GM19455 (cell line): Measurements from ENCODE around the gene RFTN1.

Source experiments
- ATAC-seq: cut with Tn5 transposase; IDR thresholded peaks from one replicate; pipeline ENCODE4 v1.9.1; 2021; ENCODE audit not compliant: unreplicated experiment

Gene RFTN1

DNA sequence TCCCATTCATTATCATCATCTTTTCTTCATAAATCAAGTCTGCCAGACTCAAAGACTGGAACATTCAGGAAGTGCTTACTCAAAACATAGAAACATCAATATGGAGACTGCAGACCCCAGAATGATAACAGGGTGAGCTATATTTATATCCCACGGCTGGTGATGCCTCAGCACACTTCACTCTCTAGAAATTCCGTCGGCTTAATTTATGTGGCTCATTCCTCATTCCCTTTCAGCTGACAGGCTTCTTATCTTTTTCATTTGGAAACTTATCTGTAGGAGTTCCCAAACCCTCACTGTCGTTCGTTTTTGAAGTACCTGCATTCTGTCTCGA, 45.5 kb downstream of the RFTN1 start:
- ATAC-seq = no peak

DNA sequence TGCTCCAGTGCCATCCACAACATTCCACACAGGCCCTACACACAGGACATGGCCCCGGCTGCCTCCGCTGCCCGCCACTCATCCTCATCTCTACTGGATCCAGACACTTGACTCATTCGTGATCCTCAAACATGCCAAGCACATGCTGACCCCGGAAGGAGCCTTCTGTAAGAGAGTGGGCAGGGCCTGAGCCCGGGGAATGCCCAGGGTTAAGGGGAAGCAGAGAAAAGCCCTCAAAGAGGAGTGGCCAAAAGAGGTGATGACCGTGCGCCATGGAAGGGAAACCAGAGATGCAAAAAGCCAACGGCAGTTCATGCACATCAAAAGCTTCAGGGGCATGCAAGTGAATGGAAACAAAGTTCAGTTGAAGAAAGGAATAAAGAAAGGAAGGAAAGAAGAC, 46.1 kb downstream of the RFTN1 start:
- ATAC-seq = peak; percentile 74

DNA sequence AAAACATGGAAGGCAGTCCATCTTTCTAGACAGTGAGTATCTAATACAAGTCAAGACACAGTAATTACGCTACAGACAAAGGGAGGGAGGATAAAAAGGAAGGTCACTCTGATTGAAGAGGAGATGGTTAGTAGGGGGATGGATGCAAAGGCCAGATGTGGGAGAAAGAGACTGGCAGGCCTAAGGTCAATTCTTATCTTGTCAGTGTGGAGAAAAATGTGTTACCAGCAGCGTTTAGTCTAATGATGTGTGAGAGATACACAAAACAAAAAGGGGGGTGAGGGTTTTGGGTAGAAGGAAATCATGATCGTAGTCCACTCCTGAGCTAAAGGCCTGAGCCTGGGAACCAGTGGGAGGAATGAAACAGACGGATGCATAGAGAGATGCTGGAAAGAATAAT, 46.7 kb downstream of the RFTN1 start:
- ATAC-seq = no peak

DNA sequence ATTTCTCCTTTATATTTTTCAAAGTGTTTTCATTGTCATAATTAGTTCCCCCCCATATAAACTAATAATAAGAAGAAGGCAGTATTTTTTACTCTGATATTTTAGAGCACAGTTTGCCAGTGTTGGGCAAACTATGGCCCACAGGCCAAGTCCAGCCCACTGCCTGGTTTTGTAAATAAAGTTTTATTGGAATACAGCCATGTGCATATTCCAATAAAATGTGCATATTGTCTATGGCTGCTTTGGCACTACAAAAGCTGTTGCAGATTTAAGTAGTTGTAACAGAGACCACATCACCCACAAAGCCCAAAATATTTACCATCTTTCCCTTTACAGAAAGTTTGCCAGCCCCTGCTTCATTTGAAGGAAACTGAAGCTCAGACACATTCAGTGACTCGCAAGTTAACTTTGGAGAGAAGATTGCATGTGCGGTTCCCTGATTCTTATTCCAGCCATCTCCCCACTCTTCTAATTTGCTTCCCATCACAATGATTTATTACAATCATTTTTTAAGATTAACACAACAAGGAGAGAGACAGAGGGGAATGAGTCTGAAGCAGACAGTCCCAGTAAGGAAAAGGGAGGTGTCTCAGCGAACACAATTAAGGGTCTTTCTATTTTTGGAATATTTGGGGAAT, 48.9 kb downstream of the RFTN1 start:
- ATAC-seq = no peak

DNA sequence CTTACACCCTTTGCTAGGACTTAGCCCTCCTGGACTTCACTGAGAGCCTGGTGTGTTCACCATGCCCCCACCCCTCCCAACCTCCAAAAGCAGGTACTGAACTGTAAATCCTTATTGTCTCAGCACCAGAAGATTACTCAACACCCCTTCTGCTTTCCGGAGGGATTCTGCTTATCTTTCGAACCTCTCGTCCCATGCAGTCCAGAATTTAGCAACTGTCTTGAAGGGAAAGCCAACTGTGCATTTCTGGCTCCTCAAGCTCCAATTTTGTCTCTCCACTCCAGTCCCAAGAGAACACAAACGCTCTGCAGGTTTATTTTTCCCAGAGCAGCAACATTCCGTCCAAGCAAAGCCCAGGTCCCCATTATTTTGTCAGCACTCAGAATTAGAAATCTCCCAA, 49.6 kb downstream of the RFTN1 start:
- no peak for ATAC-seq

DNA sequence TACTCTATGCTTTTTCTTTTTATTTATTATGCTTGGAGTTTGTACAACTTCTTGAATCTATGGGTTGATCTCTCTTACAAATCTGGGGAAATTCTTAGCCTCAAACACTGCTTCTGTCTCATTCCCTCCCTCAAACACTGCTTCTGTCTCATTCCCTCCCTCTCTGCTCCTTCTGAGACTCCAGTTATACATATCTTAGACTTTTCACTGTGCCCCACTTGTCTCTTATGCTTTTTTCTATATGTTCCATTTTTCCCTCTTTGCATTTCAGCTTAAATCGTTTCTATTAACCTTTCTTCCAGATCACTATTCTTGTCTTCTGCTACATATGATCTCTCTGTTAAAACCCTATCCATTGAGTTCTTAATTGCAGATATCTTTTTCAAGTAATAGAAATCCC, 50.4 kb downstream of the RFTN1 start:
- ATAC-seq = no peak

DNA sequence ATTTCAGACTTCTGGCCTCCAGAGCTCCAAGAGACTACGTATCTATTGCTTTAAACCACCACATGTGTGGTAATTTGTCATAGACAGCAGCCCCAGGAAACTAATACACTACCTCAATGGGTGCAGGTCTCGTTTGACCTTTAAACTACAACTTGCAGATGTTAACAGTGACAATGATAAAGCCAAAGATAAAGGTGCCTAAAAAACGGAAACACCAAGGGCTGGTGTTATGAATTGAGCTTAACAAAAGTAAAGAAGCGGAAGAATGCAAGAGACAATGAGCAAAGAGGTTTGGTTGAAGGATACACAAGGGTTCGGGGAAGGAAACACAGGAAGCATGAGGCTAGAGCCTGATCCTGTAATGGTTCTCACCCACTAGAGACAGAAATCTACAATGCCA, 50.8 kb downstream of the RFTN1 start:
- ATAC-seq = no peak

DNA sequence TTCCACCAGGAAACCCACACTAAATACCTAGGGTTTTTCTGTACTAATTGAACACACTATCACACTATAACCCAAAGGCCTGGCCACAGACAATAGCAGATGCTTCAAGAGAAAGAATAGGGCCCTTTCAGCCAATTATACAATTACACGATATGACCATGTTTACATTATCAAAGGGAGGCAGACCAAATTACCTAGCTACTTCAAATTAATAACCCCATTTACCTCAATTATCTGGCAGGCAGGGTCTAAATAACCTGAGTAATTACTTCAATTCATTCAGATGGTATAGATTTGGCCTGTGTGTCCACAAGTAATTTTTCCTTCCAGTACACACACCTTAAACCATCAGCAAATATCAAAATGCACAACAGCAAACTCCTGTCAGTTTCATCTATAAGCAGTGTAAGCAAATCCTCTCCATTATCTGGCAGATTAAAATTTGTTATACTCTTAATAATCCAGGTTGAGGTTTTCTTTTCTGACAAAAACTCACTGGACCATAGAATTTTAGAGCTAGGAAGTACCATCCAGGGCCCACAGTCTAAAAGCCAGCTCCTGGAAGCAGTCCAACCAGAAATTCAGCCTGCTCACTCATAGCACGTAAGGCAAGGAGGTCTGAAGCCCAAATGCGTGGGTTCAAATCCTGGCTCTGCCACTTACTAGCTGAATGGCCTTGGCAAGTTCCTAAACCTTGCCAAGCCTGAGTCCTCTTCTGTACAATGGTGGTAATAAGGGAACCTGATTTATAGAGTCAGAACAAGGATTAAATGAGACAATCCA, 51.8 kb downstream of the RFTN1 start:
- no peak for ATAC-seq

DNA sequence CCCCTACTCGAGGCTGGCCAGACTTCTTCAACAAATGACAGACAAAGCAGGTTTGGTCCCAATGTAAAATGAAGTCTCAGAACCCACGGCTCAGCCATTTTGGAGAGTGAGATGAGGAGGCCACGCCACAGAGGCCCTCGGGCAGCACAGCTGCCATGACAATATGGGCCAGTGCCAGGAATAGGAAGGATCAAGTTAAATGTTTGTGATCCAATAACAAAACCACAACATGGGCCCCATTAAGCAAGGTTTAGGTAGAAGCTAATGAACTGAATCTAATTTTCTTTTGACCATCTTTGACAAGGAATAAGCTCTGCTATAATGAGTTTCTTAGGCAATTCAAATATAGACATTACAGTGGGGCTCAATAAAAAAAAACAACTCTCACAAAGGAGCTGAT, 52.6 kb downstream of the RFTN1 start:
- no peak for ATAC-seq

DNA sequence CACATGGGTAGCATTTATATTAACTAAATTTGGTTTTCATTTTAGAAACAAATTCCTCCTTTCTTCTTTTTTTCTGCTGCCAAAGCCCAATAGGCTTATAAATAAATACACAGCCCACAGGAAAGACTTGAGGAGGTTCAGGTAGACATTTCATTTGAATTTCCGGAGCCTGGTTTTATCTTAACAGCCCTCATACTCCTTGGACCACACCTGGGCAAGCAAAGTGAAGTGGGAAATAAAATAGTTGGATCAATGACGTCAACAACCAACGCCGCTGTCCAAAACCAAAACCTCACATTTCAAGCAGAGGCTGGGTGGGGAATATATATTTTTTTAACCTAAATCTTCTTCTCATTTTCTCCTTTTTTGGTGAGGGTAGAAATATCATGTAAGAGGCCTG, 53.2 kb downstream of the RFTN1 start:
- no peak for ATAC-seq

DNA sequence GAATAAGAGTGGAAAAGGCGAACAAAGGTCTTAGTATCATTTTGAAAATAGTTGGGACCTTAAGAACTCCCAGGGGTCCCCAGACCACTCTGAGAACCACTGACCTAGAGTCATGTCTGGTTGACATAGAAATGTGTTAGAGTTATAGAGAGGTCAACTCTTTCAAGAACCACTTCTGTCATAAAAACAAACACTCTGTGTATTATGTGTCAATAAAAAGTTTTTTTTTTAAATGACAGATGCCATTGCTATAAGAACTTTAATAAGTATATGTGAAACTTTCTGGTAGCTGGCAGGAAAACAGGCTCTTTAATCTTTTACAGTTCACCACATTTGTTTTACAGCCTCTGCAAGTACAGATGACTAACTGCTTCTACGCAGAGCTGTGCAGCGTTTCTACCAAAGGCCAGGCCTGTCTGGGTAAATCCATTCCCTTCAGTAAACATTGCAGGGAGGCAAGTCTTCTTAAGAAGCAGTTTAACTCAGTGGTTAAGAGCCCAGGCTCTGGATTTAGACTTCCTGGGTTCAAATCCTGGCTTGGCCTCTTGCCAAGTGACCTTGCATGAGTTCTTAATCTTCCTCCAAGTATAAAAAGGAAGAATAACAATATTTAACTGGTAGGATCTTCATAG, 56.6 kb downstream of the RFTN1 start:
- no peak for ATAC-seq

DNA sequence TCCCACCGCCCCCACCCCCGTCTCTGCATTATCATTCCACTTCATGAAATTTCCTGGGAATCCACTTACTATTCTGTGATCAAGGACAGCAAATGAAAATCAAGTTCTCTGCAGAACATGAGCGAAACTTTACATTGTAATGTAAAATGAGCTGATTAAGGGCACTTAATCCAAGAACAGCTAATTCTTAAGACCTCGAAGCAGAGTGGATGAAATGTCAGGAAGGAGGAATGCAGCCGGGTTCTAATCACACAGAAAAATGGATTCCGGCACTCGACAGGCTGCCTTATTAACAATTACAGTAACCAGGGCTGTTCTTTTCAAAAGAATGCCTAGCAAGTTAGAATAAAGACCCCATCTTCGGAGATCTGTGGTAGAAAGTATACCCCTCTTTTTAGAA, 57.5 kb downstream of the RFTN1 start:
- no peak for ATAC-seq

DNA sequence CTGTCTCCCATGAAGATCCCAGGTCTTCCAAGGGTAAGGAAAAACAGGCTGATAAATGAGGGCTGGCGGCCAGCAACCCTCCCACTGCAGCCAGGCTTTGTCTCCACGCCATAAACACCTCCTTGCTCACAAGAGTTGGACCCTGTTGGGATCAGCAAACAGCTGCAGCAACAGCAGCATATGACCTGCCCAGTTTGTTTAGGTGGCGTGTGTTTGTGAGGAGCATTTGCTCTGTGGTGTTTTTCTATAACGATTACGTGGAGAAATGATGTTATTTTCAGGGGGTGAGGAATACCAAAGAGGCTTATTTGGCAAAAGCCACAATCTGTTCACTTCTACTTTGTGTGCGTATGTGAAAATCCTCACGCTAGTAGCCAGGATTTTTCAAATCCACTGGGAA, 58.5 kb downstream of the RFTN1 start:
- ATAC-seq = no peak

DNA sequence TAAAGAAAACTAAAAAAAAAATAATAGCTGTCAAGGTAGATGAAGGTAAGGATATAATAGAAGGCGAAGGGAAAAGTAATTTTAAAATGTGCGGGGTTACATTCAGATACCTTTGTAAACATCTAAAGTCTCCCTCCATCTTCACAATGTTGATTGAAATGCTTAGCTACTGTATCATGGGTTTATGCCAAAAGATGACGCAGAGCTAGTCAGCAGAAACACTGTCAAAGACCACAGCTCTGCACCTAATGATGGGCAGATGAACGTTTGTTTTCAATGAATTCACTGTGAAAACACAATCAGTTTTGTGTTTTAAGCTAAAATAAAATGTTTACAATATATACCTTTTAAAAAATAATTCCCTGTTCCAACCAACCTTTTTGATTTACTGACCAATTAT, 61.2 kb downstream of the RFTN1 start:
- ATAC-seq = no peak

DNA sequence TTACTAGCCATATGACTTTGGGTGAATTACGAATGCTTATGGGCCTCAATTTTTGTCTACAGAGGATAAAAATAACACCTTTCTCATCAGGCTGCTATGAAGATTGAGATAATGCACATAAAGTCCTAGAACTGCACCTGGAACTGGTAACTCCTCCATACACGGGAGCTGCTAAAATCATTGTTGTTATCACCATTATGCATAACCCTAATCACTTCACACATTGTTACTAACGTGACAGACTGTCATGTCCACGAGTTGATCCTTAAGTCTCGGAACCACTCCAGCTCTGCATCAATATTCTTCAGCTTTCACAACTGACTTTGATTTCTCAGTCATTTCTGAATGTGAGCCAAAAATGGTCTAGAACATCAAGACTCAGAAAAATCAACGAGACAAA, 64.1 kb downstream of the RFTN1 start:
- no peak for ATAC-seq

DNA sequence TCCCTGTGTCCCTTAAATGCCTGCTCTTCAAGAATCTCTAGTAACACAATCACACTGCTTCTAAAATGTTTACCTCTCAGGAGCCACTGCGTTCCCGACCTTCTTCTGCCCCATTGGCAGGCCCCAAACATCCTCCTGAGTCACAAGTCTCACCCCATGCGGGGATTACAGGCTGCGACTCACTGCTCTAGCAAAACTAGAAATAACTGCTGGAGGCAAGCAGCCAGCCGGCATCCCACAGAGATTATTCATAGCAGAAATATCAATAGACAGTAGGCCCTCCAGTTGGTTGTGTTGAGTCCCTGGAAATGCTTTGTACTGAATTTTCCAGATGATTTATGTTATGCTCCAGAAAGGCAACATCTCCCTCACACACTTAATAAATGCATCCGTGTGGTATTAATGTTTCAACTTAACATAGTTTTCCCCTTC, 64.8 kb downstream of the RFTN1 start:
- peak; percentile 40 for ATAC-seq

DNA sequence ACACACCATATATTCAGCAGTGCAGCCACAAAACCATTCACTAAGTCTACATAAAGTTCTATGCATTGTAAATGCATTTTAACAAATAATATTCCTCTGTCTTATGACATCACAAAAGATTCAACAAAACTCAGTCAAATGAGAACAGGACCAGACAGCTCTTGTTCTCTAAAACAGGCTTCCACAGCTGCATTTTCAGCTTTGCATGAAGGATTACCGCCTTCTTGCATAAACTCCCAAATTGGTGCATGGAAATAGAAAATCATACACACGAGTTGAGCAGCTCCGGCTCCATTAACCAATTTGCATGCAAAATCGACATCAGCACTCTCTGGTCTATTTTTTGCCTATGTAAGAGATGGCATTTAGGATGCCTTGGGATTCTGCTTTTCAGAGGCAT, 66.4 kb downstream of the RFTN1 start:
- no peak for ATAC-seq

DNA sequence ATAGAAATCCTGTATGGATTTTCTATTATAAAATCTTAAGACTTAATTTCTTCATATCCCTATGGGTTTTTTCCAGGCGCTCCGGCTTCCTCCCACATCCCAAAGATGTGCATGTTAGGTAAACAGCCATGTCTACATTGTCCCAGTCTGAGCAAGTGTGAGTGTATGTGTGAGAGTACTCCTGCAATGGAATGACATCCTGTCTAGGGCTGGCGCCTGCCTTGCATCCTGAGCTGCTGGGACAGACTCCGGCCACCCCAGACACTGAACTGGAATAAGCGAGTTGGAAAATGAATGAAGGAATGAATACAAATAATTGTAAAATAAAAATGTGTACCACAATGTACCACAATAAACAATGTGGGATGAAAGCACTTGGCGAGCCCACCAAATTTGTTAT, 69.2 kb downstream of the RFTN1 start:
- ATAC-seq = no peak

DNA sequence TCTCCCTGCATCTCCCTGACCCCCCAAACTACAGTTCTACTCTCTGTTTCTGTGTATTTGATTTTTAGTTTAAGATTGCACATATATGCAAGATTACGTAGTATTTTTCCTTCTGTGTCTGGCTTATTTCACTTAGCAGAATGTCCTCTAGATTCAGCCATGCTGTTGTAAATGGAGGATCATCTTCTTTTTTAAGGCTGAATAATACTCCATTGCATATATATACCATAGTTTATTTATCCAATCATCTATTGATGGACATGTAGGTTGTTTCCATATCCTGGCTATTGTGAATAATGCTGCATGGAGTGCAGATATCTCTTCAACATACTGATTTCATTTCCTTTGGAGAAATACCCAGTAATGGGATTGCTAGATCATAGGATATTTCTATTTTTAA, 70.8 kb downstream of the RFTN1 start:
- ATAC-seq = no peak

DNA sequence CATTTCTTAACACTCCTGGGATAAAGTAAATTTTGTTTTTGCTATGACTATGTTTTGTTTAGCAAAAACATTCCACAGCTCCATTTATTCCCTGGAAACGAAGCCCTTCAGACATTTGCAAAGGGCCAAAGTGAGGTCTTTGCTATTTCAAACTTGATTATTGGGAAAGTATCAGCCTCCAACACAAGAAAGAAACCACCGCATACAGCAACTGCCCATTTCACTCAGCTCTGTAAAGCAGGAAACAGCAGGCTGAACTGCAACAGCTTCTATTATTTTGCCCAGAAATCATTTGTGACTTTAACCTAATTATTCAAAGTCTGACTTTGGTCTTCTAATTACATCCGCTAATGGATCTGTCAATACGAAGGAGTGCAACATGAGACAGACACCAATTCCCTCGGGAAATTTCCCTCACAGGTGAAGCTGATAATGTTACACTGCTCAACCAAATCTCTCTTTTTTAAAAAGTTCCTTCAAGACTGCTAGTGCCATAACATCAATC, 72.1 kb downstream of the RFTN1 start:
- ATAC-seq = no peak

DNA sequence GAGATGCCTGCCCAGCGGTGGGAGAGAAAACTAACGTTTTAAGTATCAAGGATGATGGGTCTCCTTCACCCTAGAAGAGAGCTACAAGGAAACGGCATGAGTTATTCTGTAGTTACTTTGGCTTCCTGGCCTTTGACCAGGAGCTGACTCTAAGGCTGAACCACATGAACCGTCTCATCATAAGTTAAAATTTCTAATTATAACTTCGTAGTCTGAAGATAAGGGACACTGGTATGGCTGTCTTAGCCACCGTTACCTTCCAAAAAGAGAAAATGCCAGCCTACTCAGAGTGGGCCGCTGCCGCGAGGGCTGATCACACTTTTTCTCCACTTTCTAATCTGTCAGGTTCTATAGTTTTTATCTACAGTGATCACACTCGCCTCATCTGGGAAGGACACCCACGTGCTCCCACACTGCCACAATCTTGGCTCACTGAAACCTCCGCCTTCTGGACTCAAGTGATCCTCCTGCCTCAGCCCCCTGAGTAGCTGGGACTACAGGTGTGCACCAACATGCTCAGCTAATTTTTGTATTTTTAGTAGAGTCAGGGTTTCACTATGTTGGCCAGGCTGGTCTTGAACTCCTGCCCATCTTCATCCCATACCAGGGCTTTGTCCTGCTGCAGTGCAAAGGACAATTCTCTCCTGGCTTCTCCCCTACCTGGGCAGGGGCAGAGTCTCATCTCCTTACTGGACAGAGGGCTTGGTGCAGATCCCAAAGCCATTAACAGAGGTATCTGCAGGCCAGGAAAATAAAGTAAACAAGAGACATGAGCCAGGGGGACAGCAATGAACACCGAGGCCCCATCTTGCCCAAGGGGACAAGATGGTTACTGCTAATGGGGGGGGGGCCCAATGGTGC, 73.4 kb downstream of the RFTN1 start:
- ATAC-seq = no peak
